Liver (tissue), 9 donors: ENCODE data around the gene DNAJA3. TPM values are rescaled to one million over a fixed set of nuclear protein-coding genes. Genes with fewer than 3 reads are reported as not detected.

Source experiments
- DNase-seq: peaks from one replicate; pipeline ENCODE4 v3.0.0-alpha.2; 2017; ENCODE audit warnings: low spot score
- H3K27ac ChIP-seq, 2 donors: one replicate each; pipeline ENCODE4 v1.7.0; 2013; ENCODE audit warnings: inconsistent platforms in 2 of 2, low read length in 2 of 2, control low read depth in 1 of 2, low read depth in 1 of 2, mild to moderate bottlenecking in 1 of 2
- H3K27me3 ChIP-seq, 4 donors: one replicate each; pipeline versions ENCODE4 v1.6.1 to v1.7.0; 2013; ENCODE audit warnings: low read length in 3 of 4, inconsistent platforms in 1 of 4, mild to moderate bottlenecking in 1 of 4, moderate library complexity in 1 of 4; ENCODE audit not compliant: control insufficient read depth in 4 of 4, insufficient read depth in 4 of 4
- H3K36me3 ChIP-seq, 4 donors: one replicate each; pipeline versions ENCODE4 v1.6.1 to v1.7.0; 2013; ENCODE audit warnings: low read length in 3 of 4, mild to moderate bottlenecking in 3 of 4, low read depth in 1 of 4, moderate library complexity in 1 of 4; ENCODE audit not compliant: control insufficient read depth in 4 of 4, insufficient read depth in 3 of 4
- H3K4me1 ChIP-seq, 4 donors: one replicate each; pipeline versions ENCODE4 v1.6.1 to v1.7.0; 2013; ENCODE audit warnings: low read length in 3 of 4, mild to moderate bottlenecking in 3 of 4, moderate library complexity in 1 of 4; ENCODE audit not compliant: control insufficient read depth in 4 of 4, insufficient read depth in 4 of 4
- H3K4me3 ChIP-seq, 3 donors: one replicate each; pipeline versions ENCODE4 v1.6.1 to v1.7.0; 2013; ENCODE audit warnings: low read length in 3 of 3, control low read depth in 1 of 3, low read depth in 1 of 3, mild to moderate bottlenecking in 1 of 3
- H3K9ac ChIP-seq, 2 donors: one replicate each; pipeline ENCODE4 v1.7.0; 2013; ENCODE audit warnings: low read length in 2 of 2, mild to moderate bottlenecking in 2 of 2, moderate library complexity in 2 of 2, control low read depth in 1 of 2, low read depth in 1 of 2
- H3K9me3 ChIP-seq, 4 donors: one replicate each; pipeline versions ENCODE4 v1.6.1 to v1.7.0; 2013; ENCODE audit warnings: low read length in 3 of 4; ENCODE audit not compliant: control insufficient read depth in 4 of 4
- EGR1 ChIP-seq, 2 donors: IDR thresholded peaks; 2 replicates each; pipeline ENCODE4 v1.6.1; 2016 to 2018; ENCODE audit warnings: antibody characterized with exemption in 2 of 2, low read depth in 2 of 2
- FOXA1 ChIP-seq: IDR thresholded peaks from 2 replicates; pipeline ENCODE4 v1.6.1; 2016; ENCODE audit warnings: antibody characterized with exemption
- GABPA ChIP-seq, 2 donors: IDR thresholded peaks in 1 of 2; conservative IDR thresholded peaks in 1 of 2; 2 replicates each; pipeline ENCODE4 v1.6.1; 2016; ENCODE audit warnings: antibody characterized with exemption in 2 of 2, mild to moderate bottlenecking in 1 of 2, moderate library complexity in 1 of 2
- HNF4G ChIP-seq: IDR thresholded peaks from 2 replicates; pipeline ENCODE4 v1.6.1; 2016; ENCODE audit warnings: antibody characterized with exemption
- JUND ChIP-seq, 2 donors: IDR thresholded peaks; 2 replicates each; pipeline ENCODE4 v1.6.1; 2016; ENCODE audit warnings: antibody characterized with exemption in 2 of 2
- NR2F2 ChIP-seq: IDR thresholded peaks from 2 replicates; pipeline ENCODE4 v1.6.1; 2016; ENCODE audit warnings: antibody characterized with exemption
- RAD21 ChIP-seq, 2 donors: IDR thresholded peaks; 2 replicates each; pipeline ENCODE4 v1.6.1; 2016; ENCODE audit warnings: antibody characterized with exemption in 2 of 2, mild to moderate bottlenecking in 2 of 2
- REST ChIP-seq: IDR thresholded peaks from 2 replicates; pipeline ENCODE4 v1.6.1; 2016; ENCODE audit warnings: antibody characterized with exemption, mild to moderate bottlenecking
- RXRA ChIP-seq, 2 donors: IDR thresholded peaks; 2 replicates each; pipeline ENCODE4 v1.6.1; 2017 to 2018; ENCODE audit warnings: antibody characterized with exemption in 2 of 2, mild to moderate bottlenecking in 1 of 2
- SP1 ChIP-seq: IDR thresholded peaks from 2 replicates; pipeline ENCODE4 v1.6.1; 2018; ENCODE audit warnings: antibody characterized with exemption, mild to moderate bottlenecking
- TAF1 ChIP-seq: conservative IDR thresholded peaks from 2 replicates; pipeline ENCODE4 v1.6.1; 2016; ENCODE audit warnings: antibody characterized with exemption, mild to moderate bottlenecking
- YY1 ChIP-seq: IDR thresholded peaks from 2 replicates; pipeline ENCODE4 v1.6.1; 2016; ENCODE audit warnings: antibody characterized with exemption, mild to moderate bottlenecking
- ZBTB33 ChIP-seq: IDR thresholded peaks from 2 replicates; pipeline ENCODE4 v1.6.1; 2016; ENCODE audit warnings: antibody characterized with exemption
- WGBS: extraction: QIAGEN DNeasy Blood & Tissue Kit; methylation state at CpG from one replicate; pipeline ENCODE4 v1.1.7; 2013; 5-methylcytosine and 5-hydroxymethylcytosine counted together
- polyA plus RNA-seq, 2 donors: library from polyadenylated mRNA; stranded (reverse) in 1 of 2; unstranded in 1 of 2; fragments of 200-250 nt in 1 of 2; fragments of >200 nt in 1 of 2; fragmentation: Nextera tagmentation in 1 of 2; extraction: Ambion mirVana in 1 of 2; gene quantifications; one replicate each; pipeline versions ENCODE4 v1.2.1 to v1.2.3, GENCODE V29; 2013 to 2015
- total RNA-seq, 2 donors: library from RNA; depleted of rRNA; stranded (reverse); fragments of >200 nt; gene quantifications; one replicate each; pipeline ENCODE4 v1.2.3, GENCODE V29; 2014
- TF ChIP-seq, protein P1 (sequence below): fragments of 150-350 bp; IDR thresholded peaks from 2 replicates; pipeline ENCODE4 v1.5.1; 2017; ENCODE audit warnings: improper control_type of control experiment, low read depth, low read length; ENCODE audit not compliant: missing input control
- donor health status: healthy.
- donor health status: healthy.
- donor health status: healthy.
- donor health status: healthy.
- donor health status: healthy.

The DNAJA3 gene
- total and polyA plus RNA-seq, 4 donors: 39.6 to 86.3 (median 65.6) TPM

GRCh38 chr16:4465977-4466779 is 40.5 kb downstream of the DNAJA3 start:
- no peak overlapping the region for H3K4me3 ChIP-seq
- H3K36me3 ChIP-seq: peaks cover 14 to 35% (median 18%) of the 10 kb centered on the region in 4 donors
- no peak for DNase-seq
- H3K4me1 ChIP-seq: no peaks in the 10 kb centered on the region
- TF ChIP-seq NR2F2 (peak; percentile 53), EGR1 (IDR thresholded peaks at IDR 0.05; ENCODE audit: low read depth in 2 of 2) (no peak), TAF1 (no peak)
- no peaks in the 10 kb centered on the region for H3K9me3 ChIP-seq
- H3K27ac ChIP-seq: peak overlapping the region; percentile 14 to 44
- 87% methylated on average over 32 of the region's 32 CpGs for WGBS
- H3K27me3 ChIP-seq: no peaks in the 10 kb centered on the region
- H3K9ac ChIP-seq: no peak overlapping the region

GRCh38 chr16:4467916-4468315 is 42.2 kb downstream of the DNAJA3 start:
- no peak overlapping the region for H3K27ac ChIP-seq

More at GRCh38 chr16:4467916-4468315, 42.2 kb downstream of the DNAJA3 start:
- no peak for DNase-seq
- Histone ChIP-seq H3K27me3 (no peaks in the 10 kb centered on the region), H3K4me3 (no peak overlapping the region), H3K36me3 (peaks cover 12 to 35% (median 17%) of the 10 kb centered on the region in 4 donors), H3K9ac (no peak overlapping the region), H3K9me3 (no peaks in the 10 kb centered on the region), H3K4me1 (peaks cover 0 to 3% (median 0%) of the 10 kb centered on the region in 4 donors)
- TF ChIP-seq RAD21 (IDR thresholded peaks at IDR 0.05) (no peak), SP1 (no peak), TAF1 (no peak), FOXA1 (no peak), EGR1 (IDR thresholded peaks at IDR 0.05; ENCODE audit: low read depth in 2 of 2) (no peak), GABPA (IDR thresholded peaks at IDR 0.05 in 1 of 2, conservative IDR thresholded peaks at IDR 0.05 in 1 of 2) (no peak), ZBTB33 (no peak), REST (no peak), JUND (IDR thresholded peaks at IDR 0.05) (no peak), YY1 (no peak), RXRA (IDR thresholded peaks at IDR 0.05) (no peak), NR2F2 (no peak), HNF4G (no peak)
- TF ChIP-seq, protein P1, sequence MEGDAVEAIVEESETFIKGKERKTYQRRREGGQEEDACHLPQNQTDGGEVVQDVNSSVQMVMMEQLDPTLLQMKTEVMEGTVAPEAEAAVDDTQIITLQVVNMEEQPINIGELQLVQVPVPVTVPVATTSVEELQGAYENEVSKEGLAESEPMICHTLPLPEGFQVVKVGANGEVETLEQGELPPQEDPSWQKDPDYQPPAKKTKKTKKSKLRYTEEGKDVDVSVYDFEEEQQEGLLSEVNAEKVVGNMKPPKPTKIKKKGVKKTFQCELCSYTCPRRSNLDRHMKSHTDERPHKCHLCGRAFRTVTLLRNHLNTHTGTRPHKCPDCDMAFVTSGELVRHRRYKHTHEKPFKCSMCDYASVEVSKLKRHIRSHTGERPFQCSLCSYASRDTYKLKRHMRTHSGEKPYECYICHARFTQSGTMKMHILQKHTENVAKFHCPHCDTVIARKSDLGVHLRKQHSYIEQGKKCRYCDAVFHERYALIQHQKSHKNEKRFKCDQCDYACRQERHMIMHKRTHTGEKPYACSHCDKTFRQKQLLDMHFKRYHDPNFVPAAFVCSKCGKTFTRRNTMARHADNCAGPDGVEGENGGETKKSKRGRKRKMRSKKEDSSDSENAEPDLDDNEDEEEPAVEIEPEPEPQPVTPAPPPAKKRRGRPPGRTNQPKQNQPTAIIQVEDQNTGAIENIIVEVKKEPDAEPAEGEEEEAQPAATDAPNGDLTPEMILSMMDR: no peak
- WGBS: 96% methylated on average over 16 of the region's 16 CpGs
